B cell (primary cell): ENCODE data around the gene MUC21. TPM values are rescaled to one million over a fixed set of nuclear protein-coding genes. Genes with fewer than 3 reads are reported as not detected.

ENCODE experiments used
- ATAC-seq: fragments of 200-7000 bp; cut with Tn5 transposase; one replicate; pipeline ENCODE4 v1.10.0; 2021; ENCODE audit warnings: low read depth, mild to moderate bottlenecking, moderate number of reproducible peaks, moderate library complexity
- CTCF ChIA-PET: fragments of 350-600 bp; sonication (Branson Sonifier 250); formaldehyde crosslinking; loops from one replicate; lab custom pipeline; 2021; ENCODE audit warnings: antibody characterized with exemption, inconsistent platforms; lab: Charles Lee
- POLR2A ChIA-PET: fragments of 350-600 bp; sonication (Branson Sonifier 250); formaldehyde crosslinking; loops from one replicate; lab custom pipeline; 2021; ENCODE audit warnings: antibody characterized with exemption; lab: Charles Lee
- DNase-seq: peaks from one replicate; pipeline ENCODE4 v3.0.0; 2013
- H2AFZ ChIP-seq: 2 replicates; pipeline ENCODE4 v1.6.1; 2012; ENCODE audit warnings: mild to moderate bottlenecking, low read depth, low read length; ENCODE audit not compliant: insufficient read depth, poor library complexity, severe bottlenecking
- H3K27ac ChIP-seq, 2 donors: 1 replicate in 1 of 2; 2 replicates in 1 of 2; pipeline ENCODE4 v1.5.1; 2012 to 2013; ENCODE audit warnings: low read length in 2 of 2, mild to moderate bottlenecking in 2 of 2, moderate library complexity in 1 of 2
- H3K27me3 ChIP-seq, 4 experiments: fragments of 200-600 bp in 1 of 4; sonication (generic) in 1 of 4; replicated peaks in 1 of 4; 1 replicate in 2 of 4; 2 replicates in 2 of 4; pipeline versions ENCODE4 v1.6.1 to v1.7.0; 2013 to 2016; ENCODE audit warnings: low read length in 3 of 4, mild to moderate bottlenecking in 2 of 4, mixed read lengths in 1 of 4, moderate library complexity in 1 of 4; ENCODE audit not compliant: insufficient read depth in 4 of 4, control insufficient read depth in 3 of 4; ENCODE audit errors: control extremely low read depth in 1 of 4
- H3K36me3 ChIP-seq, 2 experiments: replicated peaks in 1 of 2; 1 replicate in 1 of 2; 2 replicates in 1 of 2; pipeline versions ENCODE4 v1.6.1 to v1.7.1; 2013; ENCODE audit warnings: low read length in 1 of 2; ENCODE audit not compliant: insufficient read depth in 2 of 2, control insufficient read depth in 1 of 2; ENCODE audit errors: control extremely low read depth in 1 of 2, extremely low read depth in 1 of 2
- H3K4me1 ChIP-seq, 2 donors: fragments of 200-600 bp in 1 of 2; sonication (generic) in 1 of 2; 1 replicate in 1 of 2; 2 replicates in 1 of 2; pipeline versions ENCODE4 v1.5.1 to v1.6.1; 2013 to 2017; ENCODE audit warnings: low read length in 2 of 2; ENCODE audit not compliant: control insufficient read depth in 2 of 2, insufficient read depth in 2 of 2
- H3K4me2 ChIP-seq: replicated peaks from 2 replicates; pipeline ENCODE3; 2012; ENCODE audit warnings: mild to moderate bottlenecking, low read depth, low read length; ENCODE audit not compliant: poor library complexity, severe bottlenecking
- H3K4me3 ChIP-seq, 5 experiments: fragments of 200-600 bp in 1 of 5; sonication (generic) in 1 of 5; 1 replicate in 3 of 5; 2 replicates in 2 of 5; pipeline versions ENCODE4 v1.5.1 to v1.7.0; 2011 to 2016; ENCODE audit warnings: low read length in 4 of 5, mild to moderate bottlenecking in 4 of 5, low read depth in 2 of 5, control low read depth in 1 of 5, moderate library complexity in 1 of 5; ENCODE audit not compliant: insufficient read depth in 1 of 5; ENCODE audit errors: control extremely low read depth in 1 of 5, extremely low read depth in 1 of 5
- H3K79me2 ChIP-seq: fragments of 200-600 bp; sonication (generic); one replicate; pipeline ENCODE4 v1.6.0; 2016; ENCODE audit warnings: low read length; ENCODE audit not compliant: control insufficient read depth, insufficient read depth
- H3K9ac ChIP-seq: fragments of 200-600 bp; sonication (generic); 2 replicates; pipeline ENCODE4 v1.6.1; 2017; ENCODE audit warnings: mild to moderate bottlenecking, low read length, moderate library complexity
- H3K9me3 ChIP-seq, 3 donors: one replicate each; pipeline versions ENCODE4 v1.6.1 to v1.7.1; 2013; ENCODE audit warnings: low read length in 2 of 3; ENCODE audit not compliant: control insufficient read depth in 2 of 3, insufficient read depth in 1 of 3; ENCODE audit errors: control extremely low read depth in 1 of 3
- H4K20me1 ChIP-seq: 2 replicates; pipeline ENCODE4 v1.6.0; 2012; ENCODE audit warnings: mild to moderate bottlenecking, low read length; ENCODE audit not compliant: insufficient read depth, control insufficient read depth, poor library complexity, severe bottlenecking
- H3K27ac Mint-ChIP-seq: one replicate; pipeline ENCODE4 v1.8.0; 2021; ENCODE audit warnings: mixed read lengths
- H3K27me3 Mint-ChIP-seq: one replicate; pipeline ENCODE4 v1.8.0; 2021; ENCODE audit warnings: mixed read lengths
- H3K4me1 Mint-ChIP-seq: one replicate; pipeline ENCODE4 v1.8.0; 2021; ENCODE audit warnings: mixed read lengths
- H3K4me3 Mint-ChIP-seq: one replicate; pipeline ENCODE4 v1.8.0; 2021; ENCODE audit warnings: mixed read lengths
- H3K9me3 Mint-ChIP-seq: one replicate; pipeline ENCODE4 v1.8.0; 2022; ENCODE audit warnings: mixed read lengths; ENCODE audit not compliant: insufficient read depth
- EZH2 ChIP-seq: IDR thresholded peaks from 2 replicates; pipeline ENCODE4 v1.6.1; 2012; ENCODE audit warnings: borderline replicate concordance, low read depth, mild to moderate bottlenecking, moderate library complexity, low read length; ENCODE audit not compliant: insufficient read depth, poor library complexity, severe bottlenecking
- WGBS: methylation state at CpG from one replicate; pipeline ENCODE4 v1.1.5; 2013; ENCODE audit warnings: missing lambda C conversion rate; ENCODE audit not compliant: insufficient coverage; 5-methylcytosine and 5-hydroxymethylcytosine counted together
- intact Hi-C: fragments of 100-400 bp; cut with micrococcal nuclease; formaldehyde crosslinking; loops from one replicate; pipeline ENCODE4 v1.10.0; 2022
- polyA plus RNA-seq: library from polyadenylated mRNA; depleted of rRNA; stranded (reverse); fragments of >200 nt; gene quantifications from 2 replicates; pipeline ENCODE4 v1.2.3, GENCODE V29; 2012
- total RNA-seq, 2 donors: library from RNA; stranded (reverse); fragments of 120-200 nt in 1 of 2; gene quantifications; 1 replicate in 1 of 2; 2 replicates in 1 of 2; pipeline versions ENCODE4 v1.2.3 to v1.2.4, GENCODE V29; 2013 to 2022
- TF ChIP-seq, protein P1 (sequence below): fragments of 200-600 bp; IDR thresholded peaks from one replicate; pipeline ENCODE4 v1.8.0; 2022; ENCODE audit warnings: antibody characterized with exemption, mild to moderate bottlenecking

MUC21 gene
- total and polyA plus RNA-seq, 2 donors (not counting 1 experiment from before 2014, with no cell fraction given), result not detected

DNA sequence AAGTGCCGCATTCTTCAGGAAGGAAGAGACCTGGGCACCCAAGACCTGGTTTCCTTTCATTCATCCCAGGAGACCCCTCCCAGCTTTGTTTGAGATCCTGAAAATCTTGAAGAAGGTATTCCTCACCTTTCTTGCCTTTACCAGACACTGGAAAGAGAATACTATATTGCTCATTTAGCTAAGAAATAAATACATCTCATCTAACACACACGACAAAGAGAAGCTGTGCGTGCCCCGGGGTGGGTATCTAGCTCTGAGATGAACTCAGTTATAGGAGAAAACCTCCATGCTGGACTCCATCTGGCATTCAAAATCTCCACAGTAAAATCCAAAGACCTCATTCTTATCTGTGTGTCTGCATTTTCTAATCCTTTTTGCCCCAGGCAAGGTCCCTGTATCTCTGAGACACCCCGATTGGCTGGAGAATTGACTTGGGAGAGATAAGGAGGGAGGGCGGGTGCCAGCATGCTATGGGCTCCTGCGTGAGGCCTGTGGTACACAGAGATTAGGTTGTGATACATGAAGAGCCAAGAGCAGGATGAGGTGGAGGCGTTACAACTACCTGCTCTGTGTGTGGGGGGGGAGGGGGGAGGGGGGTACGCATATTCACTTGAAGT, 4.8 kb downstream of the MUC21 start:
- TF ChIP-seq, protein P1, sequence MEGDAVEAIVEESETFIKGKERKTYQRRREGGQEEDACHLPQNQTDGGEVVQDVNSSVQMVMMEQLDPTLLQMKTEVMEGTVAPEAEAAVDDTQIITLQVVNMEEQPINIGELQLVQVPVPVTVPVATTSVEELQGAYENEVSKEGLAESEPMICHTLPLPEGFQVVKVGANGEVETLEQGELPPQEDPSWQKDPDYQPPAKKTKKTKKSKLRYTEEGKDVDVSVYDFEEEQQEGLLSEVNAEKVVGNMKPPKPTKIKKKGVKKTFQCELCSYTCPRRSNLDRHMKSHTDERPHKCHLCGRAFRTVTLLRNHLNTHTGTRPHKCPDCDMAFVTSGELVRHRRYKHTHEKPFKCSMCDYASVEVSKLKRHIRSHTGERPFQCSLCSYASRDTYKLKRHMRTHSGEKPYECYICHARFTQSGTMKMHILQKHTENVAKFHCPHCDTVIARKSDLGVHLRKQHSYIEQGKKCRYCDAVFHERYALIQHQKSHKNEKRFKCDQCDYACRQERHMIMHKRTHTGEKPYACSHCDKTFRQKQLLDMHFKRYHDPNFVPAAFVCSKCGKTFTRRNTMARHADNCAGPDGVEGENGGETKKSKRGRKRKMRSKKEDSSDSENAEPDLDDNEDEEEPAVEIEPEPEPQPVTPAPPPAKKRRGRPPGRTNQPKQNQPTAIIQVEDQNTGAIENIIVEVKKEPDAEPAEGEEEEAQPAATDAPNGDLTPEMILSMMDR, result no peak
- no peak for TF ChIP-seq EZH2
- Histone ChIP-seq H3K9me3 (peaks cover 0 to 3% (median 0%) of the 10 kb centered on the region in 3 donors), H3K4me3 (no peak overlapping the region), H3K9ac (no peak overlapping the region), H3K4me1 (no peaks in the 10 kb centered on the region), H3K4me2 (no peak overlapping the region), H2AFZ (no peak overlapping the region), H4K20me1 (no peaks in the 10 kb centered on the region), H3K27me3 (peaks cover 0 to 4% (median 0%) of the 10 kb centered on the region in 4 experiments), H3K79me2 (no peaks in the 10 kb centered on the region), H3K27ac (no peak overlapping the region), H3K36me3 (no peaks in the 10 kb centered on the region)
- CTCF ChIA-PET, result no interaction called here
- Mint-ChIP-seq H3K4me1 (peaks cover 7% of the 10 kb centered on the region), H3K9me3 (no peaks in the 10 kb centered on the region), H3K27ac (no peak overlapping the region), H3K4me3 (no peak overlapping the region), H3K27me3 (peaks cover 24% of the 10 kb centered on the region)
- 100% methylated on average over 4 of the region's 9 CpGs for WGBS
- intact Hi-C loops, result no loop called here
- ATAC-seq (no peak), DNase-seq (no peak)
- POLR2A ChIA-PET, result no interaction called here

DNA sequence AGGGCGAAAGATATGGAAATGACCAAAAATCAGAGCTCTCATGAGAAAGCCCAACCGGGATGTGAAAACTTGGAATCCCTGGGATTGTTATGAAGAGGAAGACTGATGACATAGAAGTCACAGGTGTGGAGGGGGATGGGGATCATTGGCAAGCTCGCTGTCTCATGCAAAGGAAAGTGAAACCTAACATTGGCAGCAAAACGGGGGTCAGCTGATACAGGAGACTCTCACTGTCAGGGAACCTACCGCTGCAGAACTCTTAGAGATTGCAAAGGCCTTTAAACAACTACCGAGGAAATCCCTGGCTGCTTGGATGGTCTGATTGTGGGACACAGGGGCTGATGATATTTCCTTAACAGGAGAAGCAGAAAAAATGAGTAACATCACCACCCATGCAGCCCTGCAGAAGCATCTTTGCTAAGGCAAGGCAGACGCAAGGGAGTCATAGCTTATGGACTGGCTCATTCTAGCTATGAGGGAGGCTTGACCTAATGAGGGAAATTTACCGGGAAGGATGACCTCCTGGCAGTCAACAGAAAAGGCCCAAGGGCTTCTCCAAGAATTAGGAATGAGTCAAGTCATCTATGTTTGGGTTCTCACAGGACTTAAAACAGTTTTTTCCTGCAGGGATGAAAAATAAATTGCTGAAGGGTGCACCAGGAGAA, 7.0 kb downstream of the MUC21 start:
- H3K9me3 ChIP-seq, result peaks cover 0 to 5% (median 0%) of the 10 kb centered on the region in 3 donors
- H4K20me1 ChIP-seq, result no peaks in the 10 kb centered on the region
- peak overlapping the region; percentile 29 for H3K4me2 ChIP-seq
- TF ChIP-seq EZH2, result no peak
- TF ChIP-seq, protein P1, result no peak
- no peaks in the 10 kb centered on the region for H3K36me3 ChIP-seq
- DNase-seq (peak; percentile 26), ATAC-seq (no peak)
- no peak overlapping the region for H3K27ac Mint-ChIP-seq
- peaks cover 12% of the 10 kb centered on the region for H3K27me3 Mint-ChIP-seq
- peaks cover 7% of the 10 kb centered on the region for H3K4me1 Mint-ChIP-seq
- no peaks in the 10 kb centered on the region for H3K79me2 ChIP-seq
- H2AFZ ChIP-seq, result peak overlapping the region; percentile 52
- intact Hi-C loops, result no loop called here
- H3K27me3 ChIP-seq, result no peaks in the 10 kb centered on the region
- H3K9ac ChIP-seq, result no peak overlapping the region
- POLR2A ChIA-PET, result no interaction called here
- H3K27ac ChIP-seq, result no peak overlapping the region
- CTCF ChIA-PET, result no interaction called here
- H3K4me3 ChIP-seq, result no peak overlapping the region
- peak overlapping the region; percentile 37 for H3K4me3 Mint-ChIP-seq
- H3K9me3 Mint-ChIP-seq, result no peaks in the 10 kb centered on the region
- no peaks in the 10 kb centered on the region for H3K4me1 ChIP-seq
- 48% methylated on average over 7 of the region's 8 CpGs for WGBS
